HepG2 (cell line): Measurements from ENCODE around the gene NDUFV1.

Source experiments
- HDAC6 ChIP-seq: fragments of 200-600 bp; sonication (generic); IDR thresholded peaks from 2 replicates; pipeline ENCODE4 v1.7.0; 2017; ENCODE audit warnings: mild to moderate bottlenecking, antibody characterized with exemption, low read length, low read depth
- KLF13 ChIP-seq: sonication (generic); formaldehyde crosslinking; IDR thresholded peaks from 2 replicates; pipeline ENCODE4 v1.4.0; 2020; ENCODE audit warnings: mild to moderate bottlenecking, missing genetic modification reagents
- MAZ ChIP-seq, 2 experiments: sonication (generic) in 1 of 2; formaldehyde crosslinking in 1 of 2; IDR thresholded peaks; 2 replicates each; pipeline versions ENCODE4 v1.5.0 to v1.6.1; 2012 to 2020; ENCODE audit warnings: low read depth in 2 of 2, mild to moderate bottlenecking in 2 of 2, borderline replicate concordance in 1 of 2, improper control_type of control experiment in 1 of 2, low read length in 1 of 2, missing genetic modification reagents in 1 of 2, moderate library complexity in 1 of 2
- ONECUT2 ChIP-seq: sonication (generic); formaldehyde crosslinking; IDR thresholded peaks from 2 replicates; pipeline ENCODE4 v1.4.0; 2020; ENCODE audit warnings: missing genetic modification reagents
- TF ChIP-seq, protein P1 (sequence below): fragments of 450-650 bp; IDR thresholded peaks from 2 replicates; pipeline ENCODE4 v1.6.1; 2017; ENCODE audit warnings: mild to moderate bottlenecking
- TF ChIP-seq, protein P2 (sequence below): sonication (generic); formaldehyde crosslinking; IDR thresholded peaks from 2 replicates; pipeline ENCODE4 v1.5.0; 2020; ENCODE audit warnings: mild to moderate bottlenecking, missing genetic modification reagents, moderate library complexity

GRCh38 chr11:67600324-67601029 lies 6.3 kb upstream of the NDUFV1 start:
- TF ChIP-seq, protein P1, sequence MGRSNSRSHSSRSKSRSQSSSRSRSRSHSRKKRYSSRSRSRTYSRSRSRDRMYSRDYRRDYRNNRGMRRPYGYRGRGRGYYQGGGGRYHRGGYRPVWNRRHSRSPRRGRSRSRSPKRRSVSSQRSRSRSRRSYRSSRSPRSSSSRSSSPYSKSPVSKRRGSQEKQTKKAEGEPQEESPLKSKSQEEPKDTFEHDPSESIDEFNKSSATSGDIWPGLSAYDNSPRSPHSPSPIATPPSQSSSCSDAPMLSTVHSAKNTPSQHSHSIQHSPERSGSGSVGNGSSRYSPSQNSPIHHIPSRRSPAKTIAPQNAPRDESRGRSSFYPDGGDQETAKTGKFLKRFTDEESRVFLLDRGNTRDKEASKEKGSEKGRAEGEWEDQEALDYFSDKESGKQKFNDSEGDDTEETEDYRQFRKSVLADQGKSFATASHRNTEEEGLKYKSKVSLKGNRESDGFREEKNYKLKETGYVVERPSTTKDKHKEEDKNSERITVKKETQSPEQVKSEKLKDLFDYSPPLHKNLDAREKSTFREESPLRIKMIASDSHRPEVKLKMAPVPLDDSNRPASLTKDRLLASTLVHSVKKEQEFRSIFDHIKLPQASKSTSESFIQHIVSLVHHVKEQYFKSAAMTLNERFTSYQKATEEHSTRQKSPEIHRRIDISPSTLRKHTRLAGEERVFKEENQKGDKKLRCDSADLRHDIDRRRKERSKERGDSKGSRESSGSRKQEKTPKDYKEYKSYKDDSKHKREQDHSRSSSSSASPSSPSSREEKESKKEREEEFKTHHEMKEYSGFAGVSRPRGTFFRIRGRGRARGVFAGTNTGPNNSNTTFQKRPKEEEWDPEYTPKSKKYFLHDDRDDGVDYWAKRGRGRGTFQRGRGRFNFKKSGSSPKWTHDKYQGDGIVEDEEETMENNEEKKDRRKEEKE, result no peak
- no peak for TF ChIP-seq MAZ (IDR thresholded peaks at IDR 0.05; ENCODE audit: borderline replicate concordance, low read depth, low read length)
- TF ChIP-seq MAZ (CRISPR knock-in tag; IDR thresholded peaks at IDR 0.05; ENCODE audit: low read depth), result no peak
- TF ChIP-seq, protein P2, sequence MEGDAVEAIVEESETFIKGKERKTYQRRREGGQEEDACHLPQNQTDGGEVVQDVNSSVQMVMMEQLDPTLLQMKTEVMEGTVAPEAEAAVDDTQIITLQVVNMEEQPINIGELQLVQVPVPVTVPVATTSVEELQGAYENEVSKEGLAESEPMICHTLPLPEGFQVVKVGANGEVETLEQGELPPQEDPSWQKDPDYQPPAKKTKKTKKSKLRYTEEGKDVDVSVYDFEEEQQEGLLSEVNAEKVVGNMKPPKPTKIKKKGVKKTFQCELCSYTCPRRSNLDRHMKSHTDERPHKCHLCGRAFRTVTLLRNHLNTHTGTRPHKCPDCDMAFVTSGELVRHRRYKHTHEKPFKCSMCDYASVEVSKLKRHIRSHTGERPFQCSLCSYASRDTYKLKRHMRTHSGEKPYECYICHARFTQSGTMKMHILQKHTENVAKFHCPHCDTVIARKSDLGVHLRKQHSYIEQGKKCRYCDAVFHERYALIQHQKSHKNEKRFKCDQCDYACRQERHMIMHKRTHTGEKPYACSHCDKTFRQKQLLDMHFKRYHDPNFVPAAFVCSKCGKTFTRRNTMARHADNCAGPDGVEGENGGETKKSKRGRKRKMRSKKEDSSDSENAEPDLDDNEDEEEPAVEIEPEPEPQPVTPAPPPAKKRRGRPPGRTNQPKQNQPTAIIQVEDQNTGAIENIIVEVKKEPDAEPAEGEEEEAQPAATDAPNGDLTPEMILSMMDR (CRISPR knock-in tag), result no peak
- TF ChIP-seq KLF13 (CRISPR knock-in tag), result no peak
- TF ChIP-seq HDAC6, result no peak
- TF ChIP-seq ONECUT2 (CRISPR knock-in tag), result no peak
